Epithelial cell of prostate (primary cell): ENCODE measurements around the gene INAFM1.

Experiments
- DNase-seq: peaks from one replicate; pipeline ENCODE4 v3.0.0-alpha.2; 2011; ENCODE audit warnings: low read depth, low spot score
- H3K27ac ChIP-seq: fragments of 450-650 bp; 2 replicates; pipeline ENCODE4 v1.5.1; 2017; ENCODE audit warnings: mild to moderate bottlenecking

INAFM1 gene

DNA sequence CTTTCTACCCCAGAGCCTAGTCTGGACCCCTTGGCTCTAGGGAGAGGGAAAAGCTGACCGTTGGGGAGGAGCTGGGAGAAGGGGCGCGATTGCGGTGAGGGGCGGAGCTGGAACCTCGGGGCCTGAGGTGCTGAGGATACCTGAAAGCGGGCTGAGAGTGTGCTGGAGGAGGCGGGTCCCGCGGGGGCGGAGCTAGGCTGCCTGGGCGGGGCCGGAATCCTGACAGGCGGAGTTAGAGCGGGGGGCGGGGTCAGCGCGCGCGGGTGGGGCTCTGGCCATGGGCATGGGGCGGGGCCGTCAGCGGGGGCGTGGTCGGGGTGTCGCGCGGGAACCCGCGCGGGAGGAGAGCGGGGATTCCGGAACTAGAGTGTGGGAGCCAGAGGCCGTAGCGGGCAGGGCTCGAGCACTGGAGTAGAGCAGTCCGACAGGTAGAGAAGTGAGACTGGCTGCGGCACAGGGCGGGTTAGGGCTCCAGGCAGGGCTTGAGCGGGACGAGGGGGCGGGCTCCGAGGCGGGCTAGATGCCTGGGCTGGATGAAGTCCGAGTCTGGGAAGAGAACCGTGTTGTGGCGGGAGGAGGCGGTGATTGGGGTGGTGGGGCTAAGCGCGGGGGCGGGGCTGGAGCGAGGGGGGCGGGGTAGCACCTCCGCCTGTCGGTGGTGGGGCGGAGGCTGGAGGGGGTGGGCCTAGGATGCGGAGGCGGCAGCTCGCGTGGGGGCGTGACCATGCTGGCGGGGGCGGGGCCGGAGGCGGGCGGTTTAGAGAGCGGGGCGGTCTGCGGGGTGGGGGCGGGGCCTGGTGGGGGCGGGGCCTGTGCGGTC is at the start of gene INAFM1:
INAFM1 (plus strand) TSS at position 815 of the 820 bp plus-strand sequence. CDS start 35 bp downstream, outside the sequence.
- peak within 1 kb of the TSS; percentile 94 for H3K27ac ChIP-seq
- DNase-seq, result peak; percentile 70

DNA sequence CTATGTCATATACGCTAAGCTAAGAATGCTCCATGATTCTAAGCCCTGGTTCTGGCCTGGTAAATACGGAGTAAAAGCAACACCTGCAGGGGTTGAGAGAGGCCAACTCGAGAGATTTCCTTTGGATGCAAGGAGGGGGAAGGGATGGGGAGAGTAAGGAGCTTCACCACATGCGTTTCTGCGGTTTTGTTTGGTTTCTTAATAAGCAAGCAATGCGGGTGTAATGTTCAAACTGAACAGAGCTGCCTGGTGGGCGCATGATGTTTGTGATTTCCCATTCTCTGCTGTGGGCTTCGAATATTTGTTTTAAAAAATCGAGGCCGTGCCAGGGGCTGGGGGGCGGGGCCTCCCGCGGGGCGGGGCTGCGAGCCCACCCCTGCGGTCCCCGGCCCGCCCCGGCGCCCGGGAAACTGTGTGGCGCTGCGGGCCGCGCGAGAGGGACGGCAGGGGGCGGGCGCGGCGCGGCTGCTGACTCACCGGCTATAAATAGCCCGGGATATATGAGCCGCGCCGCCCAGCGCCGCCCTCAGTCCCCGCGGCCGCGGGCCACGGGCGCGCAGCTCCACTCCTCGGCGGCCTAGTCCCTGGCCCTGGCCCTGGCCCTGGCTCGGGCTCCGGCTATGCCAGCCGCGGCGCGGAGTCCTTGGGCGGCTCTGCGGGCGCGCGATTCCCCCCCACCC is 48.8 kb upstream of the INAFM1 start:
- H3K27ac ChIP-seq, result peak overlapping the region; percentile 92
- no peak for DNase-seq

DNA sequence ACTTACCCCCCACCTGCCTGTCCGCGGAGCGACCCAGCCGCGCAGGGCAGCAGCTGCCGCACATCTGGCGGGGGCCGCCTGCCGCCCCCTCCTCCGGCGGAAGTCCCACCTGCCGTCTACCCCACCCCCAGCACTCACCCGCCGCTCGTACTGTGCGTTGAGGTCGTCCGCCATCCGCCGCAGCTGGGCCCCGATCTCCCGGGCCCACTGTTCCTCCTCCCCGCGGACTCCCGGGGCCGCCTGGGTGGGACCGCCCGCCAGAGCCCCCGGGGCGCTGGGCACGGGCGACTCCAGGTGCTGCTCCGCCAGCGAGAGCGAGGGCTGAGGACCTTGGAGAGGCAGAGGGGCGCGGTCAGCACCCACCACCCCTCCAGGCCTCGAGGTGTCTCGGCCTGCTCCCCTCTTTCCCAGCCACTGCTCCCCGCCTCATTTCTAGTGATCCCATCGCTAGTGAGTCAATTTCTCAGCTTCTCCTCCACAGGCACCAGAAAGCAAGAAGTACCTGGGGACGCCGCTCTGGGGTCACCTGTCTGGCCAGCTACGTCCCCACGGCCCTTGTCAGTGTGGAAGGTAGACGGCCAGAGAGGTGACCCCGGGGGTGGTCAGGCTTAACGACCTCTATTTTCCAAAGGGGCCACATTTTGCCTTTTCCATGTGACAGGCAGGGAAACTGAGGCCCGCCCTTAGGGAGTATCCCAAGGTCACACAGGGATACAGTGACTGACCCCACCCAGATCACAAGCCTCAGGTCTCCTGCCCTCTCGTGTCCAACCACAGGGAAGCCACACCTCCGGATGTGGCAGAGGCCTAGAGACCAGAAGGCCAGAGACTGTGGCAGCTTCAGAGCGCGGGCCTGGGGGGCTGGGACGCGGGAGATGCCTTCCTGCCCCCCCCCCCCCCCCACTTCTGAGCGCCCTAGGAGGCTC is 48.0 kb upstream of the INAFM1 start:
- peak overlapping the region; percentile 92 for H3K27ac ChIP-seq
- DNase-seq, result no peak

DNA sequence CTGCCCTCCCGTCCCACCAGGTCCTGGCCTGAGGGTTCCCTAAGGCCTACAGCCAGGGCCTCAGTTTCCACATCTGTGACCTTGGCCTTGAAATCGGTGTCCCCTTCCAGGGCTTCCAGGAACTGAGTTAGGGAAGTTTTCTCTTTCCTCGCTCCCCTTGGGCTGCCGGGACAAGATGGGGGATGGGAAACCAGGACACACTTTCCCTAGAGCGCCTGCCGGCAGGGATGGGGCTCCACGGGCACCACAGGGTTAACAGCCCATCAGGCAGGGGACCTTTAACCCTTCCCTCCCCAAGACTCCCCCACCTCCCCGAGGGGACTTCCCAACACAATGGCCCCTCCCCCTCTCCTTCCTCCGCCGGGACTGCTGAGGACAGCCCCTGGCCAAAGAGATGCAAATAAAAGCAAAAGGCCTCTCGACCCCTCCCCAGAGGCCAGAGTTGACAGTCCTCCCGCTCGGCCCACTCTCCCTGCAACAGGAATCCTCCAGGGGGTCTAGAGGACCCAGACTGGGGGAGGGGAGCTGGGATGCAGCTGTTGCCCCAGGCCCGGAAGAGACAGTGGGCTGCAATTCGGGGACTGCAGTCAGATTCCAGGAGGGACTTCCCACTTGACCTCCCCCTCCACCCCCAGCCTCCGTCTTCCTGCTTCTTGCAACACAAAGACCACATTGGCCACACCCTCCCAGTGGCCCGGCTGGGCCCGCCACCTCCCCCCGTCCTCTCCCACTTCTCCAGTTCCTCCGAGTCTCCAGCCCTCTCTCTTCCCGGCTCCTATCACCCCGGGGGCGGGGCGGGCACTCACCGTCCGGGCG is 47.1 kb upstream of the INAFM1 start:
- DNase-seq, result no peak
- H3K27ac ChIP-seq, result peak overlapping the region; percentile 92

DNA sequence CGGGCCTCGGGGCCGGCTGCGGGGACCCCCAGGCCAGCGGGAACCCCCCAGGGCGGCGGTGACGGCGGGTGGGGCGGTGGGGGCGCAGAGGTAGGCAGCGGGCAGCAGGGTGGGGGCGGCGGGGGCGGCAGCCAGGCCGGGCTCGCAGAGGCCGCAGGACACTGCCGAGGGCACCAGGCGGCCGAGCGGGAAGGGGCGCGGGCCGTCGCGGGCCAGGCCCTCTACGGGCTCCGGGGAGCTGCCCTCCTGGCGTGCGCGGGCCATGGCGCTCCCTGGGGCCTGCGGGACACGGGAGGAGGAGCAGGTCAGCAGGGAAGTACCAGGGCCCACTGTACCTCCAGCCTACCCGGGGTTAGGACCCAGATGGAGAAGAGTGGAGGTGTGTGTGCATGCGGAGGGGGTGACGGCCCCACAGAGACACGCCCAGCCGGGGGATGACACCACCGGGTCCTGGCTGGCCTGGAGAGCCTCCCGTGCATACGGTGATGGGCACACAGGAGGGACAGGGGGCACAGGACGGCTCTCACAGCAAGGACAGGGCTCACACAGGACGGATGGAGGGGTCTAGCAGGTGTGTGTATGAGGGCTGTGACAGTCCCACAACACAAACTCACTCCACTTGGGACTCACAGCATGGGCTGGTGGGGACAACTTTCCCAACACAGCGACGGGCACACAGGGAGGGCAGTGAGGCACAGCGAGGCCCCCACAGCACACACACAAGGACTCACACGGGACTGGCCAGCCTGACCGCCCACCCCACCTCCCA is 46.3 kb upstream of the INAFM1 start:
- H3K27ac ChIP-seq, result peak overlapping the region; percentile 92
- no peak for DNase-seq

DNA sequence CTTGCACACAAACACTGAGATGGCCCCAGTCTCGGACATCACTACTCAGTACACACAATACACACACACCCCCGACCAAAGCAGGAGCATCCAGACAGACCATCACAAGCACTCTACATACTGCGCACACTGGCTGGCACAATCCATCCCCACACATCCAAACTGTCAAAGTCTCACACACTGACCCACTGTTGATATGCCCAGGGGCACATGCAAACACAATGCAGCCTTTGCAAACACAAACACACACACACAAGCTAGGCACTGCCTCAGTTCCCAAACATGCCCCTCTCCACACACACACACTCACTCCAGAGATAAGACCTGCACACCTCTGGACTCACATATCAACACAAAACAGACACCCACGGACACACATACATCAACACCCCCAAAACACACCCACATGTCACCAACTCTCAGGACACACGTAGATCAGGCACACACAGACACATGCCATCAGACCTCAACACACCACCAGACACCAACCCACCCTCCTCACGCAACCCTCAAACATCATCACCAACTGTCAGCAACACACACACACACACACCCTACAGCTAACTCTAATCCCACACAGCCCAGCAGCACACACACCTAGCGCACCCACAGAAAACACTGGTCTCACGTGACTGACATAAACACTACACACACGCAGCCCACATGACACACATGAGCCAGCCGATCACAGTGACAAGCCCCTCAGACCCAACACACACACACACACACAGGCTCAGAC is 45.6 kb upstream of the INAFM1 start:
- no peak for DNase-seq
- peak overlapping the region; percentile 92 for H3K27ac ChIP-seq

DNA sequence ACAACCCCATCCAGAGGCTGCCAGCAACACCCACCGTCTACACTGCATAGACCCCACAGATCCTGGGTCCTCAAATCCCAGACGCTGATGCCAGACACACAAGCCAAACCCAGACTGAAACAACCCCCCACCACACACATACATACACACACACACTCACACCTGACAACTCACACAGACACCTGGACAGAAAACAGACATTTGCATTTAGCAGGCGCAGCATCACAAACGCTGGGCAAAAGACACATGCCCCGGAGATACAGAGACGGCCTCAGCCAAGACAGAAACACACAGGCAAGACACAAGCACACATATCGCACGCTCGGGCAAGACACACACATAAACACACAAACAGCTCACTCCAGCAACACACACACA is 45.0 kb upstream of the INAFM1 start:
- peak overlapping the region; percentile 94 for H3K27ac ChIP-seq
- no peak for DNase-seq

DNA sequence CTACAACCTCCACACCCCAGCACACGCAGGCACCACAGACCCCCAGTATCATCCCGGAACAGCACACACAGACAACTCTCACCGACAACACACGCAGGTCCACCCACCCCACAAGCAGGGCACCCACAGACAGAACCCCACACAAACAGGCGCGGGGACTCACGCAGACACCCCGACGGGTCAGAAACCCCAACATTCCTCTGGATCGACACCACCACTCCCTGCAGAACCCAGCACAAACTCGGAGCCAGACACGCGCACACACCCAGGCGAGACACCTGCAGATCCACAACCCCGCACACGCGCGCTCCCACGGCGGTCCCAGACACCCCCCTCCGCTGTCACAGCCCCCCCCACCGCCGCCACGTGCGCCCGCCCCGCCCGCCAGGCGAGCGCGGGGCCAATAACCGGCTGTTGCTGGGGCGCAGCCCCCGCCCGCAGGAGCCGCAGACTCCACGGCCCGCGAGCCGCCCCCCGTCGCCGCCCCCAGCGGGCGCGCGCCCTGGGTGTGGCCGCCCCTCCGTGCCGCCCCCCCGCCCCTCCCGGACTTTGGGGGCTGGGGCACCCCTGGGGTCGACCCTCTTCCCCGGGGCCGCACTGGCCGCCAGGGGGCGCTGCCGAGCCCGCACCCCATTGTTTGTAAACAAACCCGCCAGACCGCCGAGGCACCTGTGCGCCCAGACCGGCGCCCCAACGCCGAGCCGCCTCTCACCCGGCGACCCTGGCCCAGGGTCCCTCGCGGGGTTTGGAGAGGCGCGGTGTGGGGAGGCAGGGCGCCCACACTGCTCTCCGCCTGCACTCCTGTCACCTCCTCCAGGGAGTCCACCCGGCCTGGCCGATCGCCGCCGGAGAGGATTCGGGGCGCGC is 44.4 kb upstream of the INAFM1 start:
- H3K27ac ChIP-seq, result peak overlapping the region; percentile 94
- no peak for DNase-seq

DNA sequence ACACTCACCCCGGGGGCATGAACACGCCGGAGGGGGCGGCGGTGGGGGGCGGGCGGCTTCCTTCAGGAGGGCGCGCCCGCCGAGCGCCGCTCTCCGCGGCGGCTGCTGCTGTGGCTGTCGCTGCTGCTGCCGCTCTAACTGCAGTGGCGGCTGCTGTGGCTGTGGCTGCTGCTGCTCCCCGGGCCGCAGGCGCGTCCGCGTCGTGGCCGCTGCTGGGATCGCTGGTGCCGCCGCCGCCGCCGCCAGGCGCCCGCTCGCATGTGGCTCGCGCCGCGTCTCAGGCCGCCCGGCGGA is 43.8 kb upstream of the INAFM1 start, which contains the start of gene BBC3:
BBC3 (minus strand) TSS at position 279 of the 294 bp plus-strand sequence. CDS start 2,768 bp downstream, outside the sequence.
- peak within 1 kb of the TSS; percentile 94 for H3K27ac ChIP-seq
- no peak for DNase-seq

DNA sequence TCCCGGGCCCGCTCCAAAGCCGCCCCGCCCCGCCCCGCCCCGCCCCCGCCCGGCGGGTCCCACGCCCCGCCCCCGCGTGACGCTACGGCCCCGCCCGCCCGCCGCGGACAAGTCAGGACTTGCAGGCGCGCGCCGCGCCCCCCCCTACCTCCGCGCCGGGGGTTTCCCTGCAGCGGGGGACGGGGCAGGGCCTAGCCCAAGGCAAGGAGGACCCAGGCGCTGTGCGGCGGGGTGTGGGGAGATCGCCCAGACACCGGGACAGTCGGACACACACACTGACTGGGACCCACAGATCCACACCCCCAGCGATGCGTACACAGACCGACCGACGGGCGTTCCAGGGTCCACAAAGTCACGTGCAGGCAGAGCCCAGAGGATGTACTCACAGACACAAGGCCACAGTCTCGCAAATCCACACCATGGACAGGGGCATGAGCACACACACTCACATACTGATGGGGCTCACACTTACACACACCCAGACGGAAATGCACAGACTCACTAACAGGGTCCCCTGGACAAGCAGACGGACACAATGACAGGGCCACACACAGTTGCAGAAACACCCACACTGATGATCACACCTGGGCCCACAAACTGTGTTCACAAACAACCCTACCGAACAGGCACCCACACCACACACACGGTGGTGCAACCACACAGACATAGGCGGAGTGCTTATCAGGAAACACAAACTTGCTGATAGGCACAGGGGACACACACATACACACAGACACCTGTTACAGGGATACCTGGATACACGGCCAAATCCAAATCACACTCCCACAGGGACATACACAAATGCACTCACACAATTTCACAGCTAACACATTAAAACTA is 43.2 kb upstream of the INAFM1 start:
- DNase-seq, result no peak
- peak overlapping the region; percentile 94 for H3K27ac ChIP-seq

DNA sequence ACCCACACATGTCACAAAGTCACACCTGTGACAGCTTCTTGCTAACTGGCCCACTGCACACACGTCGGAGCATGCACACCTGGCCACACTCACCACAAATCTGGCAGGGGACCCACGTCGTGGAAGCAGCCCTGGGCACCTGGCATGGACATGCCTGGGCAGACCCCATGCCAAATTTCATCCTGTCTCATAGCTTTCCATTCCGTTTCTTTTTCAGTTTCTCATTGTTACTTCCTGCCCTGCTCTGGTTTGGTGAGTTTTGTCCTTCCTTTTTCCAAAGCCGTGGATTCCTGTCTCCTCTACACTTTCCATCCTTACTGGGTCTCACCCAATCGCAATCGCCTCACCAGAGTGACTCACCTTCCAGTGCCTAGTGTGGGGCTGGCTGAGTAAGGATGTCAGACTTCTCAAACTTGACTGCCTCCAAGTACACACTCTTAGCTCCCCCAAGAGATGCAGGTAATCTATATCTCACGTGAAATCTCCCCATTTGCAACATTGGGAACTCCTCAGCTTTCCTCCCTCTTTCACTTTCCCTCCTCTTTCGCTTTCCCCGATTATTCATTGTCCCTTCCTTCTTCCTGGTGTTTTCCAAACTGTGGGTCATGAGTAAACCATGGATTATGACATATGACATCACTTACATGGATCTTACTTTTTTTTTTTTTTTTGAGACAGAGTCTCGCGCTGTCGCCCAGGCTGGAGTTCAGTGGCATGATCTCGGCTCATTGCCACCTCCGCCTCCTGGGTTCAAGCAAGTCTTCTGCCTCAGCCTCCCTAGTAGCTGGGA is 42.1 kb upstream of the INAFM1 start:
- peak; percentile 61 for DNase-seq
- peak overlapping the region; percentile 94 for H3K27ac ChIP-seq

DNA sequence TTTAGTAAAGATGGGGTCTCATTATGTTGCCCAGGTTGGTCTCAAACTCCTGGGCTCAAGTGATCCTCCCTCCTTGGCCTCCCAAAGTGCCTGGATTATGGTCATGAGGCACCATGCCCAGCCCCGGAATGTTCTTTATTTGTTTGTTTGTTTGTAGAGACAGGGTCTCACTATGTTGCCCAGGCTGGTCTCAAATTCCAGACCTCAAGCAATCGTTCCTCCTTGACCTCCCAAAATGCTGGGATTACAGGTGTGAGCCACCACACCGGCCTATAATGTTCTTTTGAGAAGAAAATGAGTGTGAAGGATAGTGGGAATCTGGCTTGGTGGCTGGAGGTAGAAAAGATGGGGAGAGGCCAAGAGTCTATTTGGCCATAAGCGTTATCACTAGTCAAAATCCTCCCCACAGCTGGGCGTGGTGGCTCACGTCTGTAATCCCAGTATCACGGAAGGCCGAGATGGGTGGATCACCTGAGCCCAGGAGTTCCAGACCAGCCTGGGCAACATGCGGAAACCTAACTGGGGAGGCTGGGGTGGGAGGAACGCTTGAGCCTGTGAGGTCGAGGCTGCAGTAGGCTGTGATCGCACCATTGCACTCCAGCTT is 38.5 kb upstream of the INAFM1 start:
- H3K27ac ChIP-seq, result no peak overlapping the region
- DNase-seq, result no peak

DNA sequence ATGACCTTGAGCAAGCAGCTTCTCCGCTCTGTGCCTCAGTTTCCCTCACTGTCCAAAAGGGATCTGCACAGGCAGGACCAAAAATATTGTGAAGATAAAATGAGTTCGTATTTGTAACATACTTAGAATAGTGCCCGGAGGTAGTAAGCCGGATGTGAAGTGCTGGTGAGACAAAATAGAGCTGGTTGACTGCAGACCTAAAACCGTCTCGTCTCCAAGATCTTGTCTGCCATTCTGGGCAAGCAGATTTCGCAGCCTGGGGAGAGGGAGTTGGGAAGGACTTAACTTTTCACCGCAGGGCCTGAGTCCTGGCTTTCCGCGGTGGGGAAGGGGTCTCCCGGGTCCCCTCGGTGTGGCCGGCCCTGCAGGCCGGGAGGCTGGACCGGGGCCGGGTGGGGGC is 35.5 kb upstream of the INAFM1 start:
- no peak overlapping the region for H3K27ac ChIP-seq
- DNase-seq, result no peak

DNA sequence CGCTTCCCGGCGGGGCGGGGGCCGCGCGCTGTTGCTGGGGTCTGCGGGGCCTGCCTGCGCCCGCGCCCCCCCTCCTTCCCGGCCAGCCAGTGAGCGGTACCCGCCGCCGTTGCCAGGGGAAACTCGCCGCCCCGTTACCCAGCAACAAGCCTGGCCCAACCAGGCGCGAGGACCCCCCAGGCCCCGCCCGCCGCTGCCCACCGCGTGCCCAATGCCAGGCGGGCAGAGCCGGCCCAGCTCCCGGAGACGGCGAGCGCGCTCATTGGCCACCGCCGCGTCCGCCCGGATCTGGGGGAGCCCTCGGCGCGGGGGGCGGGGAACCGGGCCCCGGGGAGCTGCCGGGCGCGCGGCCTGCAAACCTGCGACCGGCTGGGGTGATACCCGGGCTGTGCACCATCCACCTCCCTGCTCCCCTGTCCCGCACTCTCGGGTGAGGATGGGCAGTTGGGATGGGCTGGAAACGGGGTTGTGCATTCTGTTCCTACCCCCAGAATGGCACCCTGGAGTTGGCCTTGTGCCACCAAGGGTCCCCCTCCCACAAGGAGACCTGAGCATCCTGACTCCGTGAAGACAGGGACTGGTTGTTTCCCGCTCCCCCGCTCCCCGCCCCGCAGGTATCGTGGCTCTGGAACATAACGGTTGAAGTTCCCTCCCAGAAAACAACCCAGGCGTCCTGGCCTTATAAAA is 34.9 kb upstream of the INAFM1 start:
- no peak for DNase-seq

DNA sequence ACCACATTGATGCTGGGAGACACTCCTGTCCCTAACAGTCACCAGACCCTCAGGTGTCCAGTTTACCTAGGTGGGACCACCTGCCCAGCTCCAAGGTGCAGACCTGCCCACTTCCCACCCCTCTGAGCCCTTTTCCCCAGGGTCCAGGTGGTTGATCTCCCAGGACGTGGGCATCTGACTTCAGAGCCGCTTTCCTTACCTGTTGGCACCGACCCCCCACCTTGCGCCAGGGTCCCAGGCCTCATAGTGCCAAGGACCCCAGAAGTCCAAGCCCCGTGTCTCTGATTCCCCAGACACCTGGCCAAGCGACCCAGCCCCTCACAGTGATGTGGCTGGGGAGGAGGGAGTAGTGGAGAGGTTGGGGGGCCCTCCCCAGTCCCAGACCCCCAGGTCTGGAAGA is 34.1 kb upstream of the INAFM1 start:
- no peak overlapping the region for H3K27ac ChIP-seq
- no peak for DNase-seq

More for the DNA sequence above, 34.9 kb upstream of the INAFM1 start:
- H3K27ac ChIP-seq, result no peak overlapping the region
